ENCODE measurements around the gene PET117. TPM values are rescaled to one million over a fixed set of nuclear protein-coding genes. Genes with fewer than 3 reads are reported as not detected.
"Not testable (repeated sequence)": the region's sequence is repeated elsewhere in the genome, so short reads cannot be mapped to it uniquely, and the experiment has no call there.

PET117 gene
- total RNA-seq, 1 donor from 2014 or later, result 19.0 TPM

DNA sequence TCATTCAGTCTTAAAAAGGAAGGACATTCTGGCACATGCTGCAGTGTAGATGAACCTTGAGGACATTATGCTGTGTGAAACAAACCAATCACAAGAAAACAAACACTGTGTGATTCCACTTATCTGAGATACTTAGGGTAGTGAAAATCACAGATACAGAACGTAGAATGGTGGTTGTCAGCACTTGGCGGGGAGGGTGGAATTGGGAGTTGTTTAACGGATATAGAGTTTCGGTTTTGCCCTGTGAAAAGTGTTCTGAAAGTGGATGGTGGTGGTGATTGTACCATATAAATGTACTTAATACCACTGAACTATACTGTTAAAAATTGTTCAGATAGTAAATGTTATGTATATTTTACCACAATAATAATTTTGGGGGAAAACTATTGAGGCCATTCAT is 18.4 kb downstream of the PET117 start:
- DNase-seq (ENCODE audit: low read depth), result no peak

GRCh38 chr20:18164356-18164755 is 26.7 kb downstream of the PET117 start:
- peak; percentile 86 for DNase-seq (ENCODE audit: low read depth)

GRCh38 chr20:18165553-18165952 is 27.9 kb downstream of the PET117 start:
- DNase-seq (ENCODE audit: low read depth), result no peak

GRCh38 chr20:18166241-18166881 is 28.7 kb downstream of the PET117 start:
- no peak for DNase-seq (ENCODE audit: low read depth)

DNA sequence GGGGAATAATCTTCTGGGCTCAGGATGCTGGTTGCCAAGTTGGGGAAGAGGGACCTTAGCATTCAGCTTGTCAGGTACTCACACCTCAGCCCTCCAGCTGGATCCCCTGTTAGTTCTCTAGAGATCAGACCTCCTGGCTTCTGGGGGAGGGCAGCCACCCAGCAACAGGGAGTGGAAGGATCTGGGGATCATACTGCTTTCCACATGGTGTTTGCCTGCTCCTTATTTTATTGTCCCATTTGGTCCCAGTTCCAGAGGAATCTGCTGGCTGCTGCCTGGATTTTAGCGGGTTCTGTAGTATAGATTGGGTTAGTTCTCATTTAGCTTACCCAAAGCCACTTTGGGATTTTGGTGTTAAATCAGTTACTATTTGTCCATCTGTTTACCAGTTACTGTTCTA is 29.3 kb downstream of the PET117 start:
- DNase-seq (ENCODE audit: low read depth), result no peak

- DNase-seq (ENCODE audit: low read depth), result no peak
These were observed 34.7 kb downstream of the PET117 start for GRCh38 chr20:18172379-18172778.

DNA sequence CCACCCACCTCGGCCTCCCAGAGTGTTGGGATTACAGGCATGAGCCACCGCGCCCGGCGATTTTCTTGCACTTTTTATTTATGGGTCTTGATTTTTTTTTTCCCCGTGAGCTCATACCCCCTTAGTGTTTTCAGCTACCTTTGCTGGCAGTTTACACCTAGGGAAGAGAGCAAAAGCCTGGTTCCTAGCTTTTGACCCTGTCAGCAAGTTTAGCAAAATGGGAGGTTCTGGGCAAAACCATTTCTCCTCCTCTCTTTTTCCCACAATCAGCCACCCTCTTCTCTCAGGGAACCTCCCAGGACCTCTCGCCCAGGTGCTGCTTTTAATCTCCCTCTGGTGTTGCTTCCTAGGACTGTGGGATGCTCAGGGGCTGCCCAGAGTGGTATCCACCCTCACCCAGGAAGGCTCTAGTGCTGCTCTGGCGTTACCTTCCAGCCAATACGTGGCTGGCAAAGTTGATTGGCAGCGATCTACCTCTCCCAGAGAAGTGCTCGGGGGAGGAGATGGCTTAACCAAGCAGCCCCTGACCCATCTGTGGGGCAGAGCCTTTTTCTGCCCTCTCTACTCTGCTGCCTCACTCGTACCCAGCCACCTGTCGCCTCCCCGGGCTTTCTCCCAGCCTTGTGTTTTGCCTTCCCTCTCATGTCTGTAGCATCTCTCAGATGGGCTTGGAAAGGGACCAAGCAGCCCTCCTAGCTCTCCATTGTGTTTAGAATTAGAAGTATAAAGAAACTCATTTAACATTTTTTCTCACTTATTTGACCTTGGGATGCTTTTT is 37.4 kb downstream of the PET117 start:
- DNase-seq (ENCODE audit: low read depth), result no peak

GRCh38 chr20:18176318-18176785 is 38.7 kb downstream of the PET117 start:
- DNase-seq (ENCODE audit: low read depth), result no peak

DNA sequence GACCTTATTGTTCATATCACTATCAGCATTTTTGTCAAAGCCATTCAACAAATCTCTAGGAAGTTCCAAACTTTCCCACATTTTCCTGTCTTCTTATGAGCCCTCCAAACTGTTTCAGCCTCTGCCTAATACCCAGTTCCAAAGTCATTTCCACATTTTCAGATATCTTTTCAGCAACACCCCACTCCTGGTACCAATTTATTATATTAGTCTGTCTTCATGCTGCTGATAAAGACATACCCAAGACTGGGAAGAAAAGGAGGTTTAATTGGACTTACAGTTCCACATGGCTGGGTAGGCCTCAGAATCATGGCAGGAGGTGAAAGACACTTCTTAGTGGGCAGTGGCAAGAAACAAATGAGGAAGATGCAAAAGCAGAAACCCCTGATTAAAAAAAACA is 42.7 kb downstream of the PET117 start:
- not testable (repeated sequence) for DNase-seq (ENCODE audit: low read depth)

DNA sequence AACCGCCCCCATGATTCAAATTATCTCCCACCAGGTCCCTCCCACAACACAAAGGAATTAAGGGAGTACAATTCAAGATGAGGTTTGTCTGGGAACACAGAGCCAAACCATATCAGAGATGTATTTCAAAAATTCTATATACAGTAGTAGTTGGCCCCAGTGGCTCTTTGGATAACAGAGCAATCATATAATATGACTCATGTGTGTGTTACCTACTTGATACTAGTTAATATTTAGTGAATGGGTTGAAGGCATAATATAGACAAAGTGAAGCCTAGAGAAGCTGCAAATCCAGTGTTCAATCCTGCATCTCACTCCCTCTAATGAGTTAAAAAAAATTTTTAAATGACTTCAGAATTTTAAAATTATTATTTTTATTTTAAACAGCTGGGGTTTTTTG is 43.2 kb downstream of the PET117 start:
- peak; percentile 56 for DNase-seq (ENCODE audit: low read depth)

DNA sequence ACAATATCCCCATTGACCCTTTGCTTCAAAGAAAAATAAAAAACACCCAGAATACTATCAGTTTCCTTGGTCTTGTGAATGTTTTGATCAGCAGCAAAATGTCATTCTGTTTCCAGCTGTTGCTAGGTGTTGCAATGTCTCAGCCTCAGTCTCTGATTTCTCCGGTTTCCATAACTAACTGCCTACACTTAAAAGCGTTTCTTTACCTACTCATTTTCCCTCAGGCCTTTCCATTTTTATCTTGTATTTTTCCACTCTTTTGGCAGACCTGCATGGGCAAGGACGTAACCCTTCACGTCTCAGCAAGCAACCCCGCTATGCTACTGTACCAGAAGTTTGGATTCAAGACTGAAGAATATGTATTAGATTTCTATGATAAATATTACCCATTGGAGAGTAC is 49.4 kb downstream of the PET117 start:
- DNase-seq (ENCODE audit: low read depth), result peak; percentile 38

DNA sequence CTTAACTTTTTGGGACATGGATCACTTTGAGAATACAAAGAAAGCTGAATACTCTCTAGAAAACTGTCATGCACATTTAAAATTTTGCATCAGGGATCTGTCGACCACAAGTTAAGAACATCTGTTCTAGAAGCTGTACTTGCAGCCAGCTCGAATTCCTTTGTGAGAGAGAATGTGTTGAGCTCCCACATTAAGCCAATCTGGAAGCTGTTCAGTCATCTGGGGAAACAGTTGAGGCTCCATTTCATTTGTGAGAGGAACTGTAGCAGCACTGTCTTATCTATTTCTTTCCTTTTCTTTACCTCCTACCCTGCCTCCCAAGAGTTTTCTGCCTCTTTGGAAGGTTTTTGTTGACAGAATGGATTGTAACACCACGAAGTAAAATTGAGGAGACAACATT is 50.8 kb downstream of the PET117 start:
- DNase-seq (ENCODE audit: low read depth), result no peak

- peak; percentile 66 for DNase-seq (ENCODE audit: low read depth)
These were observed 52.9 kb downstream of the PET117 start for GRCh38 chr20:18190338-18191233.

DNA sequence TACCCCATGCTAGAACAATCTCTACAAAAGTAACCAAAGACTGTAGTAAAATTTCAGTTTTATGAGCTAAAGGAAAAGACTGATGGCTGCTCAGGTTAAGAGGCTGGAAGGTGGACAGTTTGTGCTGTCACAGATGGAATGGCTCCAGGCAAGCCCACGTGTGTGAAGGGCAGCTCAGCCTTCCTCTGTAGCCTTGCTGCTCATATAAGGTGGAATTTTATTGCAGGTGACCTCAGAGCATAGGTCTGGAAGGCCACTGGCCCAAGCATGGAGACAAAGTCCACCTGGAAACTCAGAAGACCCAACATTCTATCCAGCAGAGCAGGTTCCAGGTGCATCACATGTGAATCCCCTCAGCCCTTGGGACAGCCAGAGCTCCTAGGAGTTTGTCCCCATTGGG is 53.6 kb downstream of the PET117 start:
- DNase-seq (ENCODE audit: low read depth), result no peak

Other genes with a start within 250 kb of the PET117 start
- gene SNX5, start 169.1 kb upstream of the PET117 start, total RNA-seq, result 117 and 165 TPM in 2 replicates
- 7.8 and 12.9 TPM in 2 replicates for gene MGME1, start 168.8 kb upstream of the PET117 start, total RNA-seq
- 0.15 and 2.1 TPM in 2 replicates for gene OVOL2, start 79.9 kb upstream of the PET117 start, total RNA-seq
- gene KAT14, start within 50 bp of the PET117 start, total RNA-seq, result 9.9 and 18.3 TPM in 2 replicates
- gene ZNF133, start 150.7 kb downstream of the PET117 start, total RNA-seq, result 20.7 and 24.5 TPM in 2 replicates

Measured in renal cortical epithelial cell (primary cell).